OCI-LY7 (cell line): Measurements from ENCODE around the gene SRSF8.

Experiments
- EZH2phosphoT487 ChIP-seq: fragments of 200-600 bp; sonication (generic); IDR thresholded peaks from 2 replicates; pipeline ENCODE4 v1.6.1; 2018; ENCODE audit warnings: low read depth, borderline replicate concordance, mild to moderate bottlenecking, mixed run types, antibody characterized with exemption, low read length, moderate library complexity, mixed read lengths
- TF ChIP-seq, protein P1 (sequence below): fragments of 200-600 bp; sonication (generic); conservative IDR thresholded peaks from 2 replicates; pipeline ENCODE4 v1.5.1; 2014; ENCODE audit warnings: mild to moderate bottlenecking, antibody characterized with exemption, low read length, moderate library complexity, mixed read lengths

DNA sequence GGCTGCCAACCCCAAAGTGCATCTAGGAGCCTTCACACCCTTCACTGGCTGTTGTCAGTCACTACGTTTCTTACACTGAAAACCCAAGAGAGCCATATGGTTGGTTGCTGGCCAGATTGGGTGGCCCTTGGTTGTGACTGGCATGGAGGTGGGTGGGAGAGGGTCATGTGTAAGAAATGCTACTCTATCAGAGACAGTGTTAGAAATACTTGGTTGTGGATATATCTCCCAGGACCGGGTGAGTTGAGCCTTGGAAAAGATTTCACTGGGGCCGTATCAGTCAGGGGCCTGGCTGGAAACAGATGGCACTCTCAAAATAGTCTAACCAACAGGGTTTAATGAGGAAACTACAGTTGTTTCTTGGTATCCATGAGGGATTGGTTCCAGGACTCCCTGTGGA is 38.1 kb downstream of the SRSF8 start:
- TF ChIP-seq, protein P1, sequence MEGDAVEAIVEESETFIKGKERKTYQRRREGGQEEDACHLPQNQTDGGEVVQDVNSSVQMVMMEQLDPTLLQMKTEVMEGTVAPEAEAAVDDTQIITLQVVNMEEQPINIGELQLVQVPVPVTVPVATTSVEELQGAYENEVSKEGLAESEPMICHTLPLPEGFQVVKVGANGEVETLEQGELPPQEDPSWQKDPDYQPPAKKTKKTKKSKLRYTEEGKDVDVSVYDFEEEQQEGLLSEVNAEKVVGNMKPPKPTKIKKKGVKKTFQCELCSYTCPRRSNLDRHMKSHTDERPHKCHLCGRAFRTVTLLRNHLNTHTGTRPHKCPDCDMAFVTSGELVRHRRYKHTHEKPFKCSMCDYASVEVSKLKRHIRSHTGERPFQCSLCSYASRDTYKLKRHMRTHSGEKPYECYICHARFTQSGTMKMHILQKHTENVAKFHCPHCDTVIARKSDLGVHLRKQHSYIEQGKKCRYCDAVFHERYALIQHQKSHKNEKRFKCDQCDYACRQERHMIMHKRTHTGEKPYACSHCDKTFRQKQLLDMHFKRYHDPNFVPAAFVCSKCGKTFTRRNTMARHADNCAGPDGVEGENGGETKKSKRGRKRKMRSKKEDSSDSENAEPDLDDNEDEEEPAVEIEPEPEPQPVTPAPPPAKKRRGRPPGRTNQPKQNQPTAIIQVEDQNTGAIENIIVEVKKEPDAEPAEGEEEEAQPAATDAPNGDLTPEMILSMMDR, result no peak
- no peak for TF ChIP-seq EZH2phosphoT487
